SW480 (cell line): ENCODE data around the gene IL24.

Source experiments
- DNase-seq: peaks from one replicate; pipeline ENCODE4 v3.0.0-alpha.2; 2016; ENCODE audit warnings: low spot score

Gene IL24

DNA sequence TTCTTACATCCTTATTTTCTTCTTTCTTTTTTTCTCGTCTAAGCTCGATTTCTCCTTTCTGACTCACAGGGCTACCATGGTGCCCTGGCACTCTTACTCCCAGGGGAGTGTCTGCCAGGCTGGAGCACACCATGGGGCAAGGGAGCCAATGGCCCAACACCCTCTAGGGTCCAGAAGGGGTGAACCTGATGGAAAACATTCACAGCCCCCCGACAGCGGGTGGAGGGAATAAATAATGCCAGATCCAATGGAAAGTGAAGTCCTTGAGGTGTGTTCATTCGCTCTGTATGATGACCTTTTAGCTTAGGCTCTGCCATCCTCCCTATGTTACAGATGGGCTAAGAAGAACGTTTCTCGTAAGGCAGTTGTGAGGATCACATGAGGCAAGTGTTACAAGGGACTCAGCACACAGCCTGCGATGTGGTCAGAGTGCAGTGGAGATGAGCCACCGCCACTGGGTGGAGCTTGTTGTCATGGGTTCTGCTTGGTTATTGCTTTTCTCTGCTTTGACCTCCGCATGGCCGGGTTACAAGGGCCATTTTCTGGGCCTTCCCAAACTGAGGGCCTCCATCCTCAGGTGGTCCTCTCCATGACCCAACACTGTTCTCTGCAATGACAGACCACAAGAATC is 28.0 kb downstream of the IL24 start:
- no peak for DNase-seq

DNA sequence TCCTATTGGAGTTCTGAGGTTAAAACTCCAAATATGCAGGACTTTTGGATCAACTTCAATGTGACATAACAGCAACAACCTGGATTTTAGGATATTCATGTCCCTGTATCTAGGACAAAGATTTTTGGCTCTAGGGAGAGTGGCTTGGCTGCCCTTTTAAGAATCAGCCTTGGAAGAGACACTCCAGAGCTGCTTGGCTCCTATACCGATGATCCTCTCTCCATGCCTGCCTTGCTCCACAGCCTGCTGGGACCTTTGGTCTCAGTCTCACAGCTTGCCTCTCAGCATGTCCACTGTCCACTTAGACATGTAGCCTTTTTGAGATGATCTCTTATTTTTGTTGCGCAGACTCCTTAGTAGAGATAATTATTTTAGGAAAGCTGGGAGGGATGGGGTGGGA is 29.0 kb downstream of the IL24 start:
- DNase-seq: no peak

DNA sequence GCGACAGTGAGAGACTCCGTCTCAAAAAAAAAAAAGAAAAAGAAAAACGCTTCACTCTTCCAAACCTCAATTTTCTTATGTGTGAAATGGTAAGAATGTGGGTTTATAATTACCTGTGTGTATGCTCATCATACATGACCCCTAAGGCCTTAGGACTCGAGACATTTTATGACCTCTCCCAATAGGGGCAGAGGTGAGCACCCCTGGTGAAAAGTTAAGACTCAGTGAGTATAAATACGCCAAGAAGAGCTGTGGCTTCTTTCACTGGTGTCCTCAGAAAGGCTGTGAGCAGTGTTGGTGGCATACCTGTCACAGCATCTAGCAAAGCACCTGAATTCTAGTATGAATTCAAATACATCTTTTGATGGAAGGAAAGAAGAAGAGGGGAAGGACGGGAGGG is 32.3 kb downstream of the IL24 start:
- DNase-seq: no peak

DNA sequence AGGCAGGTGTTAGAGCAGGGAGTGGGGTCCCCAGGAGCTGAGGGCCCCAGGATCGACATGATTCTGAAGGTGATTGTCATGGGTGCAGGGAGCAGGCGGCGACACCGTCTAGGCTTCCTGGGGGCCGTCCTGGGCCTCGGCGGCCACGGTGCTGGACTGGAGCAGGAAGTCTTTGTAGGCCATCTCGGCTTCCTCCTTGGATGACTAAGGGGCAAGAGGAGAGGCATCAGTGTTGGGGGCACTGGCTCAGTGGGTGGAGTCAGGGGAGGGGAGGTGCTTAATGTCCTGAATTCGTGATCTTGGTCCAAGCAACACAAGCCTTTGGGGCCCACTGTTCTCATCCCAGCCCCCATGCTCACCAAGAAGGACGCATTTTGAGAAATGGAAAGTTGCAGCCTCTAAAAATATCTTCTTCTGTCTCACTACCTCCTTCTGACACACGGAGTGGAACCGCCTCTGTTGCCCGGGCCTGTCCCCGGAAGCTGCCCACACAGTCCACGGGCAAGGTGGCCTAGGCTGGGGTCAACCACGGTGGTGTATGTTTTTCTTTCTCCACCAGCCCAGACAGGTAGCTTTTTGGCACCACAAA is 33.1 kb downstream of the IL24 start:
- no peak for DNase-seq

DNA sequence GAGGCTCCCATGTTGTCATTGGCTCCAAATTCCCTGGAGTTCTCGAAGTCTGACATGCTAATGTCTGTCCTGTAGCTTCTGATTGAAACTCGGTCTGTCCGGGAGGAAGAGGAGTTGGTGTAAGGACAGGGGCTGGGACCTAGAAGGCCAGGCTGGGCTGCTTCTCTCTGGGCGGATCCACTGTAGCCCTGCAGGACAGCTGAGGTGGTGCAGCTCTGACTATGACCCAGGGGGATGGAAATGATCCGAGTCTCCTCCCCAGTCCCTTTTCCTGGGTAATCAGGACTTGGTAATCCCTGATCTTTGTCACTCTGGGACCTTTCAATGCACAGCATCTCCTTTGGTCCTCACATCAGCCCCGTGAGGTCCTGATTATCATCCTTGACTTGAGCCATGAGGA is 34.5 kb downstream of the IL24 start:
- DNase-seq: no peak

DNA sequence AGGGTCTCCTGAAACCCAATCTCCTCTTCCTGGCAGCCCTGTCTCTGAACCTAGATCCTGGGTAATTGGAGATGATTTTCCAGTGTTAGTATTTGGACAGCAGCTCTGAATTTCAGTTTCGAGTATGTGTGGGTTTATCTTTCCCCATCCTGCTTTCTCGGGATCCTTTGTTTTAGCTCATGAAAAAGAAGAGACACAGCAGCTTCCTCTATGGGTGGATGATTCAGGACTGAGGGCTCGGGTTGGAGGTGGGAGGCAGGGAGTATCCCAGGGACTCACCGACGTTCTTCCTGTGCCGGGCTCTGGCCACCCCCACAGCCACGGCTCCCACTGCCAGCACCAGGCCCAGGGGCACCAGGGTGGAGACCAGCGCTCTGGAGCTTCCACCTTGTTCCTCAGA is 34.9 kb downstream of the IL24 start:
- DNase-seq: no peak

DNA sequence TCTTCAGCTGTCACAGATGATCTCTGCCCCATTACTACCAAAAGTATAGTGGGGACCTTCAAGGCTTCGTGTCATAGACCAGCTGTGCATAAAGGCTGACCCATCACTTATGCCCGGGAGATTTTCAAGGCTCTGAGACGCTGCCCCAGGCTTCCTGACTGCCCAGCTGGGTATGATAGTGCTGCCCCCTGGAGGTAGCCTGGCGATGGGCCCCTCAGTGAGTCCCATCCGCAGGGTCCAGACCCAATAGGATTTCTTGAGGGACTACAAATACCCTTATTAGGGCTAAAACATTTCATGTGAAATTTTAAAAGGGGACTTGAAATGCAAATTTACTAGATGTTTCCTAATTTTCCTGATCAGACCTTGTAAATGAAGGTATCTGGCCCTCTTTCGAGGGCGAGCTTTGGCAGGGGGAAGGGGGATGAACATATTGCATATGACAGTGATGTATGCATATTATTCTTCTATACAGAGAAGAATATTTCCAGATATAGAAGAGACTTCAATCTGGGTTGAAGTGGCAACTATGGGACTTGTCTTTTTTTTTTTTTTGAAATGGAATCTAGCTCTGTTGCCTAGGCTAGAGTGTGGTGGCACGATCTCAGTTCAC is 36.2 kb downstream of the IL24 start:
- no peak for DNase-seq

DNA sequence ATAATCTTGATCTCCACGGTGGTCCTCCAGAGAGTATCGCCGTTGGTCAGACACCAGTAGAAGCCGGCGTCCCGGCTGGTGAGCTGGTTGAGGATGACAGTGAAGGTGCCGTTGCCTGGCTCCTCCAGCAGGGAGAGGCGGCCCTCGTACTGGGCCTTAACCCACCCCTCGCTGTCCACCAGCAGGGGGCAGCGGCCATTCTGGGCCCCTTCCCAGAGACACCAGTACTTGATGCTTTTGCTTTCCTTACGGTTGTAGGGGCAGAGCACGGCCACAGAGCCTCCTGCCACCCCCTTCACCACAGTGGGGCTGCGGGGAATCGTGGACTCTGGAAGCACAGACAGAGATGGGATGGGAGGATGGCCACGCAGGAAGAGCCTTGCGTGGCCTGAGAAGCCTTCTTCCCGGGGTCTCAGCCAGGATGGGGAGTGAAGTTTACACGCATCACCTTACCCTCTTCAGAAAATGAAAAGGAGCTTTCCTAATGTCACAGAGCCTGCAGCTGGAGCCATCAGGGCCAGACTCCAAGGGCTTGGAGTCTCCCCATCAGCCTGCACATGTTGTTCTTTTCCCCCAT is 38.3 kb downstream of the IL24 start:
- DNase-seq: no peak

DNA sequence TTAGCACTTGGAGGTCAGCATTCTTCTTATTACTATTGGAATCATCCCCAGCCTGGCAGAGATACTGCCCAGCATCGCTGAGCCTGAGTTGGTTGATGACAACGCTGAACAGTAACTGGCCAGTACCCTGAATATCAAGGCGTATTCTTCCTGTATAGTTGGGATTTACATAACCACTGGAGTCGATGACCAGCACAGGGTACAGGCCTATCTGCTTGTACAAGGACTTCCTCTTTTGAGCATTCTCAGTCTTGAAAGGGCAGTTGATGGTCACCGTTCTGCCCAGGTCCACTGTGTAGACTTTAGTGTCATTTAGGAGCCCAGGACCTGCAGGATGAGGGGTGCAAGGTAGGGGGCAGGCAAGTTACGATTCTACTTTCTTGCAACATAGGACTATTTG is 40.2 kb downstream of the IL24 start:
- DNase-seq: no peak

DNA sequence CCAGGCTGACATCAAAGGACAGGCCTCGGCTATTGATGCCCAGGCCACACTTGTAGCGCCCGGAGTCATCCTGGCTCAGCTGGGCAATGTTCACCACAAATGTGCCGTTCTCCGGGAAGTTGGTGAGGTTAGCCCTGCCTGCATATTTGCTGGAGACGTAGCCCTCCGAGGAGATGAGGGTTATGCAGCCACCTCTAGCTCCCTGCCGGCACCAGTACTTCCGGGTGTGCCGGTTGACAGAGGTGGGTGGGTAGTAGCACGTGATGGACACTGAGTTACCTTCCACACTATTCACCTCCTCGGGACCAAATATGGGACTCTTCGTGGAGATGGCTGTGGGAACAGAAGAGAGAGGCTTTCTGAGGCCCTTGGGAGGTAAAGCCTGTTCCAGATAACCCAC is 41.9 kb downstream of the IL24 start:
- DNase-seq: no peak

DNA sequence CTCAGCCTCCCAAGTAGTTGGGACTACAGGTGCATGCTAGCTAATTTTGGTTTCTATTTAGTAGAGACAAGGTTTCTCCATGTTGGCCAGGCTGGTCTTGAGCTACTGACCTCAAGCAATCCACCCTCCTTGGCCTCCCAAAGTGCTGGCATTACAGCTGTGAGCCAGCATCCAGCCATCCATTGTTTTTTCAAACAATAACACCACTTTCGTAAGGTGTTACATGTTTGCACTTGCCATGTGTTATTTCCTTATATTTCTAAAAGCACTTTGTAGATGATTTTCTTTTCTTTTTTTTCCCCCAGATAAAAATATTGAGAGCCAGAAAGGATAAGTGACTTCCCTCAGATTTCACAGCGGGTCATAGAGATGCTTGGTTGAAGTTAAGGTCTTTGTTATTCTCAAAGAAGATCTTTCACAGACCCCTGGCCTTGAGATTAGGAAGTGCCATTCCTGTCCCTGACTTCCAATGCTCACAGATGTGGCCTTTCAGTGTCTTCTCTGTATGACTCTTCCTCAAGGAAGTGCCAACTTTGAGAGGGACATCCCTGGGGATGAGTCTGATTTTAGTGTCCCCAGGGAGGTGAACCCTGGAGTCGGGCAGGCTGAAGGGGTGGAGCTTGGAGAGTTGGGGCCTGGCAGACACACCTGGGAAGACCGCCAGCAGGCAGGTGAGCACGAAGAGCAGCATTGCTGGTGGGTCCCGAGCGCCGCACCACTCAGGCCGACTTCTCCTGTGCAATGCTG is 42.8 kb downstream of the IL24 start:
- DNase-seq: no peak

DNA sequence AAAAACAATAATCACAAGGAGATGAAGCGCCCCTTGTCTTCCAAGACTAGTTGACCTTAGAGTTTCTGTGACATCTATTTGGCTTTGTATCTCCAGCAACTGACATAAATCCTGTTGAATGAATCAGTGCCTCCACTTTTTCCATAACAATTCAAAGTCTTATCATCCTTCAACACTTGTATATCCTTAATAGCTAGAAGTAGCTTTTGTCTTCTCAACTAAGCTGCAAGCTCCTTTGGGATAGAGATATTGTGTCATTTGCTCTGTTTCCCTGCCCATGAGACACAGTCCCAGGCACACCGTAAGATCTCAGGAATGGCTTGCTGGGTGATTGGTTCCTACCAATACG is 43.3 kb downstream of the IL24 start:
- DNase-seq: no peak

DNA sequence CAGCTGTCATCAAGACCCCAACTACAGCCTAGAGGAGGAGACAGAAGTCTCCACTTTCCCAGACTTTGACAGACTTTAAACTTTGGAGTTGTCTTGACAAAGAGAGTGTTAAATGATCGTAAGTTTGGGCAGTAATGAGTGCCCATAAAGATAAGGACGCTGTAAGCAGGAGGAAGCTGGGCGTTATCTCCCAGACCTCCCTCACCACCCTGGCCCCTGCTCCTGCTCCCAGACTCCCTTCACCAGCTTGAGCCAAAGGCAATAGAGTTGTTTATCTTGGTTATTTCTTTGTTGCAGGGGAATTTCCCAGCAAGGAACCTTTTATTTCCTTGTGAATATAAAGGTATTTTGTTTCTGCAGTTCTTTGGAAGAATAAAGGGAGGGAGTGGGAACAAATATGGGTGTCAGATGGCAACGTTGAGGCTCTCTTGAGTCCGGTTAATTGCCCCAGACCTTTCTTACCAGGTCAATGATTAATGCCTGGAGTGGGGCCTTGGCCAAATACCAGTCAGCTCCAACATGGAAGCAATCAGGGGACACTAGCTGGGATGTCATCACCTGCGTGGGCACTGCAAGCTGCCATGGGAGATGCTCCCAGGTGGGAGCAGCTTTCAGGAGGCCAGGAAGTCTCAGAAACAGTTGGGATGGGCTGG is 44.6 kb downstream of the IL24 start:
- no peak for DNase-seq

DNA sequence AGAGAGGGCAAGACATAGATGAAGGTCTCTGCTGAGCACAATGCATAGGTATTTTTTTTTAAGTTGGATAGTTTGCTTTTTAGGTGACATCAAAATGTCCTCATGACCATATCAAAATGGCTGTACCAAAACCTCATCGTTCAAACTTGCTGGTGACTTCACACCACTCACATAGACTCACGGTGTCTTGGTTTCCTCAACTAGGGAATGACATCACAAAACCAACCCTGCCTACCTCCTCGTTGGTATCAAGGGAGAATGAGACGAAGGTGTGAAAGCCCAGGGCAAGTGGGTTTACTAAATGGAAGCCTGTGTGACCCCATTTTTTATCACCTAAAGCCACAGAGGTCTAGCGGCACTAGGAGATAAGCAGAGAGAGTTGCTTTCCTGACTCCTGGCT is 47.5 kb downstream of the IL24 start:
- DNase-seq: no peak

DNA sequence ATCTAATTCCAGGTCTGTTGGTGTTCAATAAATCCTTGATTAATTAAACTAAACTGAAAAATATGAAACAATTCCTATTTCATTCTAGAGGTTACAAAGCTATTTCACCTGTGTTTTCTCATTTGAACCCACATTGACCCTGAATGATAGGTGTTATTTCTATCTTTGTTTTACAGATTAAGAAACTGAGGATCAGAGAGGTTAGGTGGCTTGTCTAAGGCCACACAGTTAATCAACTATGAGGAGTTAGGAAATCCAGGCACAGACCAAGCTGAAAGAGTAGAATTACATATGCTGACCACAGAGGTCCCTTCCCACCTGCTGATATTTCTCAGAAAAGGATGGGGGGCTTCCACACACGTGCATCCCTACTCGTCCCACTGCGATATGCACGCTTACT is 48.5 kb downstream of the IL24 start:
- DNase-seq: no peak

DNA sequence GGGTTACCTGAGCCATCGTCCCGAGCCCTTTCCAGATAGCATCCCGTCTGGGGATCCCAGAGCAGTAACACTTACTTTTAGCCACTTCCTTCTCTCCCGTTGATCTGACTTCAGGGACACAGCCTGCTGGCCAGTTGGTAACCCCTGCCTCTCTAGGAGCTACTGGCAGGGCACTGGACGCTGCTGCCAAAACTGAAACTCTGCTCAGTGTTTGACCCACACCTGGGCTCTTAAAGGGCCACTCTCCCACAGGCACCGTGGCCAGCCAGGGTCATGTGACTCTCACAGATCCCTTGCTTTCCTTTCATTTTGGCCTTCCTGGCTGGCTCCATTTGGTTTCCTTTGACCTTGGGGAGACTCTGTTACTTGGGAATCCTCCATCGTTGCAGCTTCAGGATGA is 49.0 kb downstream of the IL24 start, which contains the start of gene PIGR:
PIGR (minus strand) TSS at position 206 of the 400 bp plus-strand sequence. CDS start 5,935 bp downstream, outside the sequence.
- no peak for DNase-seq

DNA sequence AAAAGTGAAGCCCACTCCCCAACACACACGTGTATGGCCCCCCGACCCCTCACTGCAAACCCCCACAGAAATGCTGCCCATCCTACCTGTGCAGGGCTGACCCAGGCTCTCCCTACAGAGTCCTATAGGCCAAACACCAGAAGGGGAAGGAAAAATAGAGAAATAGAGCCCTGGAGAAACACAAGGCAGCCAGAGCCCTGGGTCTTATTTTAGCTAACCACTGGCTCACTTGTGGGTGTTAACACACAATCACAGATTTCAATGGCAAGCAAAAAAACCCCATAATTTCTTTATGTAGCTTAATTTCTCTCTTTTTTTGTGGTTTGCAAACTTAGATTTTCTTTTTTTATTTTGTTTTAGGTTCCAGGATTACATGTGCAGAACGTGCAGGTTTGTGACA is 50.0 kb downstream of the IL24 start:
- no peak for DNase-seq

DNA sequence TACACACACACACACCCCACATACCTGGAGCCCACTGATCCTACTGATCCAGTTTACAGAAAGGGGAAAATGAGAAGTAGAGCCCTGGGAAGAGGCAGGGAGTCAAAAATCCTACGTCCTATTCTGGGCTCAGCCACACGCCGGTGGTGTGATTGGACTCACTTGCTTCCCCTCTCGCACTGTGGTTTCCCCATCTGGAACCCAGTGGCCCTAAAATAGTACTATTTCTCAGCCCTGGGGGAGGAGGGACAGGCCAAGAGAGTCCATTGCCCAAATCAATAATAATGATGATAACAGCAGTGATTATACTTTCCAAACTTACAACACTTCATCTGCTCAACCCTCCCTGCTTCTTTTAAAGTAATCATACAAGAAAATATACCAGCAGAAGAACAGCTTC is 52.0 kb downstream of the IL24 start:
- DNase-seq: no peak

DNA sequence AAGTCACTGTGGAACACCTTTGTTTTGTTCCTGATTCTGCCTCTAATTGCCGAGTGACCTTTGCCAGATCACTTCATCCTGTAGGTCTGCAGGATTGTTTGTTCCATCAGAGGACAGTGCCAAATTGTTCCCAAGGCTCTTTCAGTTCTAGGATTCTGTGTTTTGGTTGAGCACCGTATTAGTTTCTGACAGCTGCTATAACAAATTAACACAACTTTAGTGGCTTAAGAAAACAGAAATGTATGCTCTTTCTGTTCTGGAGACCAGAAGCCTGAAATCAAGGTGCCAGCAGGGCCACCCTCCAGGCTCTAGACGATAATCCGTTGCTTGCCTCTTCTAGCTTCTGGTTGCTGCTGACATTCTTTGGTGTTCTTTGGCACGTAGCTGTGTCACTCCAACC is 52.4 kb downstream of the IL24 start:
- DNase-seq: no peak

DNA sequence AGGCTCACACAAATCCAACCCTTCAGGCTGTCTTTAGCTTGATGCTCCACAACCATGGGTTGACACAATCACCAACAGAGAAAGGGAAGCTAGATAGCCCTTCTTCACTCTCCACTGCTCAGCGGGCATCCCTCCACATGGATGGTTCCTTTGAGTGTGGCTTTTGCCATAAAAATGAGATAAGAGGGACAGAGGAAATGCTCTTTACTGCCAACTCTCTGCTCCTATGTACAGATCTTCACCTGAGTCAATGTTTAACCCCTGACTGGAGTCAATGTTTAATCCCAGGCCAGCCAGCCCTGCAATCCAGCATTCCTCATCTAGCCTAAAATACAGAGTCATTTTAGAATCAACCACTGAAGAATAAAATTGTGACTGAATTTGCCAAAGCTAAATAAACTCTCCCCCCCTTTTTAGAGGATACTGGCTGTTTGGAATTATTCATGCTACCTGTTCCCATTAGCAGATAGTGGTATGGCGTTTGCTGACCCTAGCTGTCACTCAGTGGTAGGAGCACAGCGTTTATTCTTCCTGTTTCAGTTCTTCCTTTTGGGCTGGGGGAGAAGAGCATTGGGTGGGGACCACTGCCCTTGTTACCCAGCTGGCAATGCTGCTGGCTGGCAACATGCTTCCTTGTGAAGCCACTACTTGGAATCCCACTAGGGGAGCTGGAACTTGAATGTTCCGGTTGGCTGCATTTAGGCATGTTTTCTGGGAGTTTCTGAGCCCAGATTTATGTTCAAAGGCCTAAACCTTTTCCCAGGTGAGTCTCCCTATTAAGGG is 54.3 kb downstream of the IL24 start:
- DNase-seq: no peak

DNA sequence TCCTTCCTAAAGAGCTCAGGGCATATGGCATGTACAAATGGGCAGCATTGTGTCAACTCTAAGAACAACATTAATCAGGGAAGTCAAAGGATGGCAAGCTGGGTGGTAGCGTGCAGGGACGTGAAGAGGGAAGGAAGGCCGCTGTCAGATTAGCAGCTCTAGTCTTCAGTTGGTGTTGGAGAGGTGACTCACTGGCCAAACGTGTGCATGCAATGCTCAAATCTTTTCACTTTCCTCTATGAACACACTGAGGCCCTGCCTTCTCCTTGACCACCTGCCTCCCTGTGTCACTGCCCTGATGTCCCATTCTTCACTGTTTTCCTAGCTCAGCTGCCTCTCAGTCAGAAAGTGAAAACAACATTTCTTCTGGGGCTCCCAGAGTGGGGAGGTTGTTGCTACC is 54.9 kb downstream of the IL24 start:
- DNase-seq: peak; percentile 7

DNA sequence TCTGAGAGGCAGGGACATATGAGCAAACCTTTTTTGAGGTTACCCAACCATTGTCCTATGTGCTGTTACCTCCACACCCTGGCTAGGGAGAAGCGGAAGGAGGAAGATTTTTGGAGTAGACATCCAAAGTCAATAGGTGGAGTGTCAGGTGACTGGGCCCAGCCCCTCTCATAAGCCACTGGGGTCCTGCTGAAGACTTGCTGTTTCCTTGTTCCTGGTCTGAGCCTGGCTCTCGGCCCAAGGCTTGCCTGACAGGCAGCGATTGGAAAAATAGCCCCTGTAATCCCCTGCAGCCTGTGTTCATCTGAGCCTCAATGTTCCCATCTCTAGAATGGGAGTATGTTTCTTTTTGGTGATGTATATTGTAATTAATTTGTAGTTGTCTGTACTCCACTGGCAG is 55.9 kb downstream of the IL24 start:
- DNase-seq: no peak
